SU-DHL-6 (cell line): Measurements from ENCODE around the gene CDH13.

Source experiments
- H2AFZ ChIP-seq: fragments of 200-600 bp; sonication (generic); 2 replicates; pipeline ENCODE4 v1.6.1; 2014; ENCODE audit warnings: low read depth, mild to moderate bottlenecking, moderate library complexity, mixed read lengths, antibody characterized with exemption, low read length; ENCODE audit not compliant: severe bottlenecking
- H3F3A ChIP-seq: fragments of 200-600 bp; shearing (Covaris generic); 2 replicates; pipeline ENCODE4 v1.6.0; 2016; ENCODE audit warnings: antibody characterized with exemption, mild to moderate bottlenecking; ENCODE audit not compliant: insufficient read depth
- H3K27ac ChIP-seq: fragments of 200-600 bp; sonication (generic); 2 replicates; pipeline ENCODE4 v1.5.1; 2016; ENCODE audit warnings: low read depth, mild to moderate bottlenecking, low read length, moderate library complexity, mixed read lengths
- H3K27me3 ChIP-seq: fragments of 200-600 bp; sonication (generic), shearing (Covaris generic); 2 replicates; pipeline ENCODE4 v1.6.0; 2014; ENCODE audit warnings: mild to moderate bottlenecking, low read length
- H3K36me3 ChIP-seq: fragments of 200-600 bp; sonication (generic); 2 replicates; pipeline ENCODE4 v1.6.1; 2014; ENCODE audit warnings: mild to moderate bottlenecking, low read length, mixed read lengths
- H3K4me2 ChIP-seq: fragments of 300-600, 200-600 bp; shearing (Covaris generic), sonication (generic); 2 replicates; pipeline ENCODE4 v1.6.0; 2014; ENCODE audit warnings: low read length, low read depth, mild to moderate bottlenecking; ENCODE audit not compliant: poor library complexity, severe bottlenecking
- H3K4me3 ChIP-seq: fragments of 200-600 bp; sonication (generic); 2 replicates; pipeline ENCODE4 v1.5.1; 2014; ENCODE audit warnings: antibody characterized with exemption, low read length, mild to moderate bottlenecking, mixed read lengths; ENCODE audit not compliant: insufficient read depth, poor library complexity, severe bottlenecking
- H3K79me2 ChIP-seq: fragments of 200-600 bp; sonication (generic); 2 replicates; pipeline ENCODE4 v1.6.1; 2014; ENCODE audit warnings: mild to moderate bottlenecking, low read length, moderate library complexity; ENCODE audit not compliant: insufficient read depth
- H3K9ac ChIP-seq: fragments of 200-600 bp; sonication (generic); 2 replicates; pipeline ENCODE4 v1.7.0; 2014; ENCODE audit warnings: mild to moderate bottlenecking, low read length
- H3K9me2 ChIP-seq: fragments of 200-600 bp; sonication (generic); replicated peaks from 2 replicates; pipeline ENCODE4 v1.6.1; 2014; ENCODE audit warnings: low read length; ENCODE audit not compliant: insufficient read depth
- H3K9me3 ChIP-seq: fragments of 200-600 bp; sonication (generic); 2 replicates; pipeline ENCODE4 v1.6.1; 2014; ENCODE audit warnings: low read length, mixed read lengths; ENCODE audit not compliant: insufficient read depth
- H4K20me1 ChIP-seq: fragments of 200-600 bp; sonication (generic); 2 replicates; pipeline ENCODE4 v1.6.1; 2014; ENCODE audit warnings: low read depth, mild to moderate bottlenecking, antibody characterized with exemption, low read length, moderate library complexity, mixed read lengths
- EZH2phosphoT487 ChIP-seq: fragments of 200-600 bp; sonication (generic), shearing (Covaris generic); conservative IDR thresholded peaks from 2 replicates; pipeline ENCODE4 v1.6.1; 2018; ENCODE audit warnings: mild to moderate bottlenecking, antibody characterized with exemption, low read length, moderate library complexity, mixed read lengths
- TF ChIP-seq, protein P1 (sequence below): fragments of 200-600 bp; sonication (generic); IDR thresholded peaks from one replicate; pipeline ENCODE4 v1.5.1; 2017; ENCODE audit warnings: antibody characterized with exemption, mild to moderate bottlenecking, low read length, moderate library complexity; ENCODE audit not compliant: insufficient read depth, poor library complexity, severe bottlenecking

CDH13 gene

DNA sequence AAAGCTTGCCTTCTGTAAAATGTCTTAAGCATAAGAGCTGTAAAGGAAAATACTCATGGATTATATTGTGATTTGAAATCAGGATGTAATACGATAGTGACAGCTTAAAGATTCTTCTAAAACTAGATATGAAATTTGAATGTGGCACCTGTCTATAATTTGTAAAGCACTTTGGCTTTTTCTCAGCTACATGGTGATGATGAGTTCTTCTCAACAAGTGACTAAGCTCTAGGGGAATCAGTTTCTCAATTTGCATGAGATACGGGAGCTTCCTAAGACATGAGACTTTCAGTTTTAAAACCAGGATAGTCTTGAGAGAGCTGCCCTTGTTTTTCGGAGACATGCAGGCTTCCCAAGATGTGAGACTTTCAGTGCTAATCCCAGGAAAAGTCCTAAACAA lies 439.2 kb downstream of the CDH13 start:
- H3K9me2 ChIP-seq: no peaks in the 10 kb centered on the region
- no peaks in the 10 kb centered on the region for H3K79me2 ChIP-seq
- no peaks in the 10 kb centered on the region for H4K20me1 ChIP-seq
- H3K36me3 ChIP-seq: no peaks in the 10 kb centered on the region
- H3K9ac ChIP-seq: no peak overlapping the region
- H3K4me3 ChIP-seq: no peak overlapping the region
- H3F3A ChIP-seq: no peaks in the 10 kb centered on the region
- H3K27ac ChIP-seq: no peak overlapping the region
- no peak overlapping the region for H2AFZ ChIP-seq
- TF ChIP-seq EZH2phosphoT487: no peak
- TF ChIP-seq, protein P1, sequence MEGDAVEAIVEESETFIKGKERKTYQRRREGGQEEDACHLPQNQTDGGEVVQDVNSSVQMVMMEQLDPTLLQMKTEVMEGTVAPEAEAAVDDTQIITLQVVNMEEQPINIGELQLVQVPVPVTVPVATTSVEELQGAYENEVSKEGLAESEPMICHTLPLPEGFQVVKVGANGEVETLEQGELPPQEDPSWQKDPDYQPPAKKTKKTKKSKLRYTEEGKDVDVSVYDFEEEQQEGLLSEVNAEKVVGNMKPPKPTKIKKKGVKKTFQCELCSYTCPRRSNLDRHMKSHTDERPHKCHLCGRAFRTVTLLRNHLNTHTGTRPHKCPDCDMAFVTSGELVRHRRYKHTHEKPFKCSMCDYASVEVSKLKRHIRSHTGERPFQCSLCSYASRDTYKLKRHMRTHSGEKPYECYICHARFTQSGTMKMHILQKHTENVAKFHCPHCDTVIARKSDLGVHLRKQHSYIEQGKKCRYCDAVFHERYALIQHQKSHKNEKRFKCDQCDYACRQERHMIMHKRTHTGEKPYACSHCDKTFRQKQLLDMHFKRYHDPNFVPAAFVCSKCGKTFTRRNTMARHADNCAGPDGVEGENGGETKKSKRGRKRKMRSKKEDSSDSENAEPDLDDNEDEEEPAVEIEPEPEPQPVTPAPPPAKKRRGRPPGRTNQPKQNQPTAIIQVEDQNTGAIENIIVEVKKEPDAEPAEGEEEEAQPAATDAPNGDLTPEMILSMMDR: no peak
- H3K4me2 ChIP-seq: no peak overlapping the region
- H3K27me3 ChIP-seq: no peaks in the 10 kb centered on the region
- no peaks in the 10 kb centered on the region for H3K9me3 ChIP-seq

DNA sequence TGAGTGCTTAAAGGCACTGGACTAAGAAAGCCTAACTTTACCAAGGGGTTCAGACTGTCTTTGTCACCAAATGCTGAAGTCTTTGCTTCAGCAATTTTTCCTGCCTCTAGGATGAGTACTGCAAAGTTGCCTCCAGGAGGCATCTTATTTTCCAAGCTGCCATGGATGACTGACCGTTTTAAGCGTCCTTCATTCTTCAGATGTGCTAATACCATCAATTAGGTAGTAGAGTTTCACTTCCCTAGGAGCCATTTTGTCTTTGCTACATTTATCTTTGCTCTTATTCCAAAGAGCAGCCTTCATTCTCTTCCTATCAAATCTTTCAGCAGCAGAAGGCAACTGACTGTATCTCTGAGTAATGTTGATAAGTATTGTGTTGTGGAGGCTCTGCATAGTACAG lies 440.1 kb downstream of the CDH13 start:
- no peak overlapping the region for H3K4me2 ChIP-seq
- no peaks in the 10 kb centered on the region for H3K36me3 ChIP-seq
- H3K79me2 ChIP-seq: no peaks in the 10 kb centered on the region
- H3K9me3 ChIP-seq: no peaks in the 10 kb centered on the region
- H3K4me3 ChIP-seq: no peak overlapping the region
- H2AFZ ChIP-seq: no peak overlapping the region
- no peak overlapping the region for H3K9ac ChIP-seq
- H3K9me2 ChIP-seq: no peaks in the 10 kb centered on the region
- H4K20me1 ChIP-seq: no peaks in the 10 kb centered on the region
- H3F3A ChIP-seq: no peaks in the 10 kb centered on the region
- H3K27me3 ChIP-seq: no peaks in the 10 kb centered on the region
- H3K27ac ChIP-seq: no peak overlapping the region
- no peak for TF ChIP-seq EZH2phosphoT487
- TF ChIP-seq, protein P1: no peak

DNA sequence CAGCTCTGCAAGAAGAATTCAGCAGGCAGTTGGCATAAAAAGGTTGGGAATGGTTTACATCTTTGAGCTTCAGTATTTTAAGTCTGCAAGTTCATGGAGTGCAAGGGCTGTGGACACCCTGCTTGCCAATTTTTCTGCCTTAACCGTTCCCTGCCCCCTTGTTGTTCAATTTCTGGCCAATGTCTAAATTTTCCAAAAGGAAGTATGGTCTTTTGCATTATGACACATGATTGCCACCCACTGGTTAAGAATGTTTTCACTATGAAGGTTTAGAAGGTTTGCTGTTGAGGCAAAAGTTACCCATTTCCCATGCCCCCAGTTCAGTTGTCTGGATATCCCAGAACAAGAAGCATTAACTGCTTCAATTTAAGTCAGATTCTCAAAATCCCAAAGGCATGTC lies 441.9 kb downstream of the CDH13 start:
- Histone ChIP-seq H3K36me3 (no peaks in the 10 kb centered on the region), H3K4me2 (no peak overlapping the region), H3K79me2 (no peaks in the 10 kb centered on the region), H3K9me2 (no peaks in the 10 kb centered on the region), H3K9ac (no peak overlapping the region), H3K27me3 (no peaks in the 10 kb centered on the region), H3F3A (no peaks in the 10 kb centered on the region), H3K4me3 (no peak overlapping the region), H4K20me1 (no peaks in the 10 kb centered on the region), H3K27ac (no peak overlapping the region), H3K9me3 (no peaks in the 10 kb centered on the region), H2AFZ (no peak overlapping the region)
- TF ChIP-seq EZH2phosphoT487: no peak
- TF ChIP-seq, protein P1: no peak
